HG03196 (cell line): Measurements from ENCODE around the gene TNFRSF8.
"Not testable (repeated sequence)": the region's sequence is repeated elsewhere in the genome, so short reads cannot be mapped to it uniquely, and the experiment has no call there.

ENCODE experiments used
- ATAC-seq: cut with Tn5 transposase; IDR thresholded peaks from one replicate; pipeline ENCODE4 v1.9.1; 2021; ENCODE audit not compliant: unreplicated experiment

TNFRSF8 gene

DNA sequence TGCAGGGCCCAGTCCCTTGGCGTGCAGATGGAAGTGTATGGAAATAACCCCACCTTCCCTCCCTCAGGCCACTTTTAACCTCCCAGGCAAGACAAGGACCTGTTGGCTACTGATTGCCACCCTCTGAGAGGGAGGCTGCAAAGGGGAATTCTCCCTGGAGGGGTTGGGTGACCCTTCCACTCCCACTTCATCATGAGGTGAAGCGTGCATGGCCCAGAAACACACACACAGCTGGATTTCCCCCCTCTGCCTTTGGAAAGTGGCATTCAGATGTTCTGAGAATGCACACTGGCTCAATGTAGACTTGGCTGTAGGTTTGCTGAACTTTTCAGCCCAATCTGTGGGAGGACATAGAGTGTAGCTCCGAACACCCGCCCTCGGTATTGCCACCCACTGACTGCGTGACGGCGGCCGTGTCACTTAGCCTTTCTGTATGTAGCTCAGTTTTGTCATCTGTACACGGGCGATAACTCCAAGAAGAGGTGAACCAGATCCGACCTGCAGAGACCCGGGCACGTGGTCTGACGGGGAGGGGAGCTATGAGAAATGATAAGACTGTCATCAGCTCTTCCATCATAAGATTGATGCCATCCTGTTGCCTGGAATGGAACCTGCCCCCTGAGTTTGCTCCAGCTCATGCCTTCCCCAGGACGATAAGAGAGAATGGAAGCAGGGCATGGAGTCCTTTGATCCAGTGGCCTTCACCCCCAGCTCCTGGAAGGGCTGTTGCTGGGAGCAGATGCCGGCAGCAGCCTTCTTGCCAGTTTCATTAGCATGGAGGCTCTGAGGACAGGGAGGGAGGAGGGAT is 24.5 kb upstream of the TNFRSF8 start:
- ATAC-seq, result no peak

DNA sequence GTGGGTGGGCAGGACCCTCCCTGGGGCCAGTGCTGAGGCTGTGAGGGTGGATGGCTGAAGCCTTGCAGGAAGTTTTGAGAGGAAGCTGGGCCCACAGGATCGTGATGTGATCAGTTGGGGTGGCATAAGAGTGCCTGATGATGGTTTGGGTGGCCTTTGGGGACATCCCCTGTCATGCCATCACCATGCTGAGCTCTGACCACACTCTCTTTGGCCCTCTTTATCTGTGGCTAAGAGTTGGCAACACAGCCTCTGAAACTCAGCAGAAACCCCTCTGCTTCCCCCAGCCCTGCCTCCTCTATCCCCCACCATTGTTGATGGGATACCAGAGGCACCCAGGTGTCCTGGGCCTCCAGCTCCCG is 24.0 kb upstream of the TNFRSF8 start:
- no peak for ATAC-seq

DNA sequence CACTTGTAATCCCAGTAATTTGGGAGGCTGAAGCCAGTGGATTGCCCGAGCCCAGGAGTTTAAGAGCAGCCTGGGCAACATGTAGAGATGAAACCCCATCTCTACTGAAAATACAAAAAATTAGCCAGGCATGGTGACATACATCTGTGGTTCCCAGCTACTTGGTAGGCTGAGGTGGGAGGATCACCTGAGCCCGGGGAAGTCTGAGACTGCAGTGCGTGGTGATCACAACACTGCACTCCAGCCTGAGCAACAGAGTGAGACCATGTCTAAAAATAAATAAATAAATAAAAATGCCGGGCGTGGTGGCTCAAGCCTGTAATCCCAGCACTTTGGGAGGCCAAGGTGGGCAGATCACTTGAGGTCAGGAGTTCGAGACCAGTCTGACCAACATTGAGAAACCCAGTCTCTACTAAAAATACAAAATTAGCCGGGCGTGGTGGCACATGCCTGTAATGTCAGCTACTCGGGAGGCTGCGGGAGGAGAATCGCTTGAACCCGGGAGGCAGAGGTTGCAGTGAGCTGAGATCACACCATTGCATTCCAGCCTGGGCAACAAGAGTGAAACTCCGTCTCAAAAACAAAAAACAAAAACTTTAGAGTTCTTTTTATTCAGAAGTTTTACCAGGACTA is 23.2 kb upstream of the TNFRSF8 start:
- ATAC-seq, result not testable (repeated sequence)

DNA sequence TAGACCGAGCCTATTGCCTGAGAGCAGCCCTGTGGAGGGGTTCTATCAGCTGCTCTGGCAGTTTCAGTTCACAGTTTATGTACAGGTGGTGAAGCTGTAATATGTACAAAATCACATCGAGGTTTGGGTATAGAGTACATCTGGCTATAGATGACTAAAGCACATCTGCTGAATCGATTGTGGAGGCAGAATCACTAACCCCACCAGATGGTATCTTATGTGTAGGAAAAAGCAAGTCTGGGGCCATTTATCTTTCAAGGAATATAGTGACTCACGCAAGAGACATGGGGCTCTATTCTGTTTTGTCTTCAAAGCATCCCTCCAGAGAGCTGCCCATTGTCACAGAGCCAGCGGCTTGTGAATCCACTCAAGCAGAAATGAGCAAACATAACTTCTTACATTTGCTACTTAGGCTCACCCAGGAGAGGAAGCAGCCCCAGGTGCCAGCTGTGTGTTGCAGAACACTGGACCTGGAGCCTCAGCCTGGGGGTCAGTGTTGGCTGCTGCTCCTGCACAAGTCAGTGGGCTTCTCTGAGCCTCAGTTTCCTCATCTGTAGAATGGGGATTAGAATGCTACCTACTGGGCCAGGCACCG is 22.5 kb upstream of the TNFRSF8 start:
- peak; percentile 70 for ATAC-seq

DNA sequence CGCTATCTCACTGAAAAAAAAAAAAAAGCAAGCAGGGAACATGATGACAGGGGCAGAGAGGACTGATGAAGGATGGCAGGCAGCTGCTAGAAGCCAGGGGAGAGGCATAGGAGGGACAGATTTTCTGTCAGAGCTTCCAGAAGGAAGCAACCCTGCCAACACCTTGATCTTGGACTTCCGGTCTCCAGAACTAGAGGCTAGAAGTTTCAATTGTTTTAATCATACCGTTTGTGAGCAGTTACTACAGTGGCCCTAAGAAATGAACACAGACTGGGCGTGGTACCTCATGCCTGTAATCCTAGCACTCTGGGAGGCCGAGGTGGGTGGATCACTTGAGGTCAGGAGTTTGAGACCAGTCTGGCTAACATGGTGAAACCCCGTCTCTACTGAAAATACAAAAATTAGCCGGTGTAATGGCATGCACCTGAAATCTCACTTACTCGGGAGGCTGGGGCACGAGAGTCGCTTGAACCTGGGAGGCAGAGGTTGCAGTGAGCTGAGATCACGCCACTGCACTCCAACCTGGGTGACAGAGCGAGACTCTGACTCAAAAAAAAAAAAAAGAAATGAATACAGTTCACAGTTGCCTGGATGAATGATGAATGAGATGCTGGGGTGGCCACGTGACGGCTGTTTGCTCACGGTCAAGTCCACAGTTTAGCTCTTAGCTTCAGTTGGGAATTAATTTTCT is 18.8 kb upstream of the TNFRSF8 start:
- not testable (repeated sequence) for ATAC-seq

DNA sequence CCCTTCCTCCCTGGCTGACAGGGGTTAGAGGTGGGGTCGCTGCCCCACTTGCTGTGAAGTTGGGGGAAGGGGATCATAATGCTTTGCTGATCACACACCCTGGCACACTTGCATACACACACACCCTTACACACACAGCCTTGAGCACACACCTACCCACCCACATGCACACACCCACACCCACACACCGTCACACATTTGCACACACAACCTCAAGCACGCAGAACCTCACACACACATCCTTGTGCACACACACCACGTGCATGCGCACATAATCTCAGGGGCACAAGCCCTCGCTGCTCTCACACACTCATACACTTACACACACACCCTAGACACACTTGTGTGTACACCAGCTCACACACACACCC is 16.4 kb upstream of the TNFRSF8 start:
- no peak for ATAC-seq

DNA sequence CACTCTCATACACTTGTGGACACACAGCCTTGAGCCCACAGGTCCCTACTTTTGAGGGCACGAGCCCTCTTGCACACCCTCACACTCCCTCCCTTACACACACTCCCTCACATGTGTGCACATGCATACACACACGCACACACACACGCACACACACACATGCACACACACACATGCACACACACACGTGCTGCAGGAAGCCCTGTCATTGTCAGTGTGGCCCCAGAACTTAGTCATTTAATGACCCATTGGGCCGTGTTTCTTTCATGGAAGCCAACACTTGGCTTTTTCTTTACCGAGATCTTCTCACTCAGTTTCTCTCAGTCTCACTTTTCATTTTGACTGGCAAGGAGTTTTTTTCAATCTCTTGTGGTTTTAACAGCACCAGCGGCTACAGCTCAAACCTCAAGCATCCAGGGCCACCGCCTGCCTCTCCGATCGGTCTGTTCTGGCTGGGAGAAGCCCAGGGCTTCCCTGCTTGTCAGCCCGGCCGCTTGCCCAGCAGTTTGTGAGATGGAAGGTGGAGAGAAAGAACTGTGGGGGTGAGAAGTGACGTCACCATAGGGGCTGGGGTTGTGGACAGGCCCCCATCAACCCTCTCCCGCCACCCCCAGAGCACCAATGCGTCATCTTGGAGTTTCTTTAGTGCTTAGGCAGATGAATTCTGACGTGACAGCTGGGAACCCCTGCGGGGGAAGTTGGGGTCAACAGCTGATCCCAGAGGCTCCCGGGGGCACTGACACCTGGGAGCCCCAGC is 15.8 kb upstream of the TNFRSF8 start:
- no peak for ATAC-seq

DNA sequence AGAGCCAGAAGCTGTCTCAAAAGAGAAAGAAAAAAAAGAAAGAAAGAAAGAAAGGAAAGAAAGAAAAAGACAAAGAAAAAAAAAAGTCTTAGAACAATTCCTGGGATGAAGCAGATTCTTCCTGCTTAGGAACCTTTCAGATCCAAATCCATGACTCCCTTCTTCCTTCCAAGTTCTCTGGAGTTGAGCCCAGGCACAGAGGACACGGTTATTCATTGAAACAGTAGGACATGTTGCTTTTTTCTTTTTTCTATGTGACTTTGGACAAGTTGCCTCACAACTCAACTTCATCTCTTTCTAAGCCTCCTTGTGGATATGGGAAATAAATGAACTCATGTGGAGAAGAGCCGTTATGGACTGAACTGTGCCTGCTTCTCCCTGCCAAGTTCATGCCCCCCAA is 14.7 kb upstream of the TNFRSF8 start:
- no peak for ATAC-seq

DNA sequence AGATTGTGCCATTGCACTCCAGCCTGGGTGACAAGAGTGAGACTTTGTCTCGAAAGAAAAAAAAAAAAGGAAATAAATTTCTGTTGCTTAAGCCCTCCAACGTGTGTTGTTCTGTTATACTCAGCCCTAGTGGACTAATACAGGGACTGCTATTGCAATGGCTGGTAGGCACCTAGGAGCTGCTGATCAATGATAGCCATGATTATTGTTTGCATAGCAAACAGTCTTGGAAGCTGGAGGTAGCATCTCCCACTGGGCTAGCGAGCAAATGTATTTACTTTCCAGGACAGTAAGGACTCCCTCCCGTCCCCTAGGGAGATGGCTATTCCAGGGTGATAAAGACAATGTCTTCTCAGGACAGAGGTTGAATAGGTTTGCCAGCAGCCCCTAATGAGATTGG is 13.5 kb upstream of the TNFRSF8 start:
- no peak for ATAC-seq

DNA sequence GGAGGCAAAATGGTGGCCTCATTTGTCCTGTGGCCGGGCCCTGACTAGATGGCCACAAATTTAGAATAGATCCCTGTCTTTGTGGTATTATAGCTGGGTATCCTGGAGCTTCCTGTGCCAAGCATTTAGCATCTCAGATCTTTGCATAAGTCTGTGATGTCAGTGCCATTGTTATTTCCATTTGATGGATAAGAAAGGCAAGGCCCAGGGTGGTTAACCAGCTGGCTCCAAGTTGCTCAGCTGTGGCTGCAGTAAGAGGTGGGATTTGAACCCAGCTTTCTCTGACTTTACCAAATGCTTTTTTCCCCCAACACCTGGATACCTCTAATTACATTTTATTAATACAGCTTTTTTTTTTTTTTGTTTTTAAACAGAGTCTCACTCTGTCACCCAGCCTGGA is 11.7 kb upstream of the TNFRSF8 start:
- no peak for ATAC-seq

DNA sequence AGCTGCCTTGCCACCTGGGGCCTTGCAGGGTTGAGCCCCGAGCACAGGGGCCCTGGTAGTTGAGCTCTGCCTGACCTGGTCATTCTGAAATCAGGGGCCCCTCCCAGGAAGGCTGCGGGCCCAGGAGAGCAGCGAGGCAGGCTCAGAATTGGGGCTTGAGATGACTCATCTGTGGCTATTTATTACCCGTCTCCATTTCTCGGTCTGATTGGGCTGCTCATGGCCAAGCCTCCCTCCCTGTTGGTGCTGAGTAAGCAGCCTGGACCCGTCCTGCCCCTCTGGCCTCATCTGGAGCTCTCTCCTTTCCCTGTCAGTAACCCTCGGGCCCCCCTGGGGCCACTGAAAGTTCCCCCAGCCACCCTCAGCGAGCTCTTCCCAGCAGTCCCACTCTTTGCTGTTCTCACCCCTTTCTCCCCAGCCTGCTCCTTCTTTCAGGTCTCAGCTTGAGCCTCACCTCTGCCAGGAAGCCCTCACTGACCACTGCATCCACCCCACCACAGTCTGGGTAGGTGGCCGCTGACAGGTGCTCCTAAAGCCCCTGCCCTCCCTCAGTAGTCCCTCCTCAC is 11.0 kb upstream of the TNFRSF8 start:
- peak; percentile 70 for ATAC-seq

DNA sequence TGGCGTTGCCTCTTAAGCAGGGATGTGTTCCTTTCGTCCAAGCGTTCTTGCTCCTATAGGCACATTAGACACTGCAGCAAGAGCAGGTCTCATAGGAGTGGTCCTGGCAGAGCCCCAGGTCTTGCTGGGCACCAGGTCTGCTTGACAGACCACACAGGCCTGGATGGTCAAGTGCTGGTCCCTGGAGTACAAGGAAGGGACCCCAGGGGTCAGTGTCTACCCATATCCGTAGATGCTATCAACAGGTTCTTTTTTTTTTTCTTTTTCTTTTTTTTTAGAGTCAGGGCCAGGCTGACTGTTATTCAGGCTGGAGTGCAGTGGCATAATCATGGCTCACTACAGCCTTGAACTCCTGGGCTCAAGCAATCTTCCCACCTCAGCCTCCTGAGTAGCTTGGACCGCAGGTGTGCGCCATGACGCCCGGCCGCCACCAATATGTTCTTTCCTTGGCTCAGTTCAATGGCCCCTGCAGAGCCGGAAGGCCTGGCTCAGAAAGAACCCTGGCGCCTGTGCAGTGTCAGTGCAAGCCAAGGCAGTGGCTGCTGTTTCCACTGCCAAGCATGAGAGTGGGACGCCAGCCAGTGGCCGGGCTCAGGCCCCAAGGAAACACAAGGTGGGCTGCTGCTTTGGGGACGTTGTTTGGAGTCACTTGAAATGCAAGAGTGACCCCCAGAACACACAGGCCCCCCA is 10.0 kb upstream of the TNFRSF8 start:
- ATAC-seq, result no peak

DNA sequence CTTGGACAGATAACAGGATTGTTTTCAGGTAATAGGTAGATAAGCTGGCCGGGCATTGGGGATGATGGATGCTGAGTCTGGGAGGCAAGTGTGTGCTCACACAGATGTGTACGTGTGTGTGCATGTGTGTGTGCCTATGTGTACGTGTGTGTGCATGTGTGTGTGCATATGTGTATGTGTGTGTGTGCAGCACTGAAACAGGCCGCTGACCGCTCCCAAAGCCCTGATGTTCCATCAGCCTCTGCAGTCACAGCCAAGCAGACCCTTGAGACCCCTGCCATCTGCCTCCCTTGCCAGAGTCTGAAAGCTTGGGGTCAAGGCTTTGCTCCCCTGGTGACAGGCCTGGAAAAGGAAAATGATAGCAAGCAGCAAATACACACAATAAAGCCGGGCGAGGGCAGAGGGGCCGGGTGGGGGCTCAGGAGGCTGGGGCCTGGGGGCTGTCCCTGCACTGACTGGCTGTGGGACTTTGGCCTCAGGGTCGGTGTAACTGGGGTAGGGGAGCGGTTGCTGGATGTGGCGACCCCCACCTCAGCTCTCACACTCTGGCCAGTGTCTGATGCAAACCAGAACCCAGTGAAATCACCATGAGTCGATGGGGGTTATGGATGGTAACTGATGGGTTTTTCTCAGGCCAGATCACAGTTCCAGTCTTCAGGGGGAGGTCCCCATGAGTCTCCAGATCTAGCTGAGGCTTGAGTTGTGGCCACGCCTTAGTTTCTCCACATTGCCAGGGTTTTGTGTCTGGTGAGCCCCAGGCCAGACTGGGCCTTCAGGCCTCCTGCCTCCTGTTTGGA is 9.2 kb upstream of the TNFRSF8 start:
- no peak for ATAC-seq

DNA sequence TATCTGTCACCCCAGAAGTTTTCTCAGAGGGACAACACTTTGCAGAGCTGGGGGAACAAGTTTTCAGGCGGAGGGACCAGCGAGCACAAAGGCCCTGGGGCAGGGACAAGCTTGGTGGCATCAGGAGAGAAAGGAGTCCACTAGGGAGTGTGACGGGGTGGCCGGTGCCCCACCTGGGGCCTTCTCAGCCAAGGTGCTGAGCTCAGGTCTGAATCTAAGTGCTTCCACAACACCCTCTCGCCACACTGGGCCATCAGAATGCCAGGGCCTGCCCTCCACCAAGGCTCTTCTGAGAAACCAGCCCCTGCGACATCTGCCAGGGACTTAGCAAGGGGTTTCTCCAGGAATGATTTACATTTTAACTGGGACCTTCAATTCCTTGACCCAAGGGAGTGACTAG is 7.8 kb upstream of the TNFRSF8 start:
- ATAC-seq, result no peak

DNA sequence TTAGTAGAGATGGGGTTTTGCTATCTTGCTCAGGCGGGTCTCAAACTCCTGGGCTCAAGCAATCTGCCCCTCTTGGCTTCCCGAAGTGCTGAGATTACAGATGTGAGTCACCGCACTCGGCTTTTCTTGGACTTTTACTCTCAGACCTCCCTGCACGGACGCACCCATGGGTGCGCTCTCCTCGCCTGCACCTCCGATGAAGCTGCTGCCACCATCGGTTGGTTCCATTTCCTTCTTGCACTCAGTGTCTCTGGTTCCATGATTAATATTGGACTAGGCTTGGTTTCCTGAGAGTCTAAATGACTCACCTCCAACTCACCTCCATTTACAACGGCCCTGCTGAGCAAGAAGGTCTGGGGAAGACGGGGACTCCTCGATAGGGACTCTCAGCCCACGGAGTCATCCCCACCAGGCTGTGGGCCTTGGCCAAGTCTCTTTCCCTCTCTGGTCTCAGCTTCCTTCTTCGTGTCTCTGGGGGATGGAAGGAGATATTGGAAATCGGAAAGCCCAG is 6.7 kb upstream of the TNFRSF8 start:
- ATAC-seq, result no peak

DNA sequence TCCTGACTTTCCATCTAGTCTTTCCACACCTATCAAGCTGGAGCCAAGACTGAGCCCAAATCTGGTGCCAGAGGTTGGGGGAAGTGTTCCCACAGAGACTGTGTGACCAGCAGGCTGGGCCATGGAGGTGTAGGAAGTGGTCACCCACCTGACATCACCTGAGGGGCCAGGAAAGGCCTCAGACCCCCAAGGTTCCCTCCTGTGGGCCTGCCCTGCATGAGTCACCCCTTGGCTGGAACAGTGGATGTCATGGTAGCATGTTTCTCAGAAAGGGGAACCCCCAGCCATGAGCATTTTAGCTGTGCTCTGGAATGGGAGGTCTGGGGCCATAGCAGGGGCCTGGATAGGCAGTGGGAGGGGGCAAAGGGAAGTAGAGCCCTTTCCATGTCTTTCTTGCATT is 5.7 kb upstream of the TNFRSF8 start:
- no peak for ATAC-seq

DNA sequence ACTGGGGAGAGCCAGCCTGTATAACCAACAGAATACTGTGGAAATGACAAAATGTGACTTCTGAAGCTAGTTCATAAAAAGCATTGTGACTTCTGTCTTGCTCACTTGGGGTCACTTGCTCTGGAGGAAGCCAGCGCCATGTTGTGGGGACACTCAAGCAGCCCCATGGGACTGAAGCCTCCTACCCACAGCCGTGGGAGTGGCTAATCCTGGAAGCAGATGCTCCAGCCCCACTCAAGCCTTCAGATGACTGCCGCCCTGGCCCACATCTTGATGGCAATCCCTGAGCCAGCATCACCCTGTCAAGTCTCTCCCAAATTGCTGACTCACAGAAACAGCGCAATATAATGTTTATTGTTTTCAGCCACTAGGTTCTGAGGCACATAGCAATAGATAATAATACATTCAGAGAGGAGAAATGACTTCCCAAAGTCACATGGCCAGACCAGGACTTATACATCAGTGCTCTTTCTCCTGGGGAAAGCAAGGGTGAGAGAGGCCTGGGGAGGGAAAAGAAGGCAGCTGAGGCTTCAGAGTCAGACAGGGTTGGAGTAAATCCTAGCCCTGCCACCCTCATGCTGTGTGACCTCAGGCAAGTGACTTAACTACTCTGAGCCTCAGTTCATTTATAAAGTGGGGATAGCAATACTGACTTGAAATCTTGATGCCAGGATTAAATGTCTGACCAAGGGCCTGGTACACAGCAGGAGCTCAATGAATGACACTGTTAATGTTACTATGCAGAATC is 5.0 kb upstream of the TNFRSF8 start:
- no peak for ATAC-seq

DNA sequence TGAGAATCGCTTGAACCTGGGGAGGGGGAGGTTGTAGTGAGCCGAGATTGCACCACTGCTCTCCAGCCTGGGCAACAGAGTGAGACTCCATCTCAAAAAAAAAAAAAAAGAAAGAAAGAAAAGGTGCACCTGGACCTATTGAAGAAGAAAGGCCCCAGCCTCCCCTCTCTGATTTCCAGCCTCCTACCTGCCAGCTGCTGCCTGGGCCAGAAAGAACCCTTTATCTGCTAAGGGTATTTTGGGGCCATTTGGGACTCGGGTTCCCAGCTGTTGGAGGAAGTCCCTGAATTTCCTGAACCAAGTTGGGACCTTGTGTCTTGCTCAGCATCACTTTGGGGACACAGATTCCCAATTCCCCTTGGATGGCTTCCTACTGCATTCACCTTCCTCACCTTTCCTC is 3.9 kb upstream of the TNFRSF8 start:
- ATAC-seq, result no peak
